Body of pancreas (tissue), 4 donors: ENCODE results near the gene RNF213. TPM values are rescaled to one million over a fixed set of nuclear protein-coding genes. Genes with fewer than 3 reads are reported as not detected.

Source experiments
- ATAC-seq: fragments of 150-250 bp; one replicate; pipeline ENCODE4 v1.9.1; 2016
- DNase-seq, 4 donors: peaks; one replicate each; pipeline ENCODE4 v3.0.0-alpha.2; 2019
- H3K27ac ChIP-seq, 4 donors: fragments of 200-600 bp; sonication (generic); 1 replicate in 3 of 4; 2 replicates in 1 of 4; pipeline versions ENCODE4 v1.5.1 to v1.6.1; 2016 to 2019; ENCODE audit warnings: mild to moderate bottlenecking in 1 of 4, mixed read lengths in 1 of 4, moderate library complexity in 1 of 4
- H3K27me3 ChIP-seq, 2 donors: fragments of 200-600 bp; sonication (generic); one replicate each; pipeline ENCODE4 v1.6.0; 2016; ENCODE audit warnings: mild to moderate bottlenecking in 1 of 2
- H3K36me3 ChIP-seq, 2 donors: fragments of 200-600 bp; sonication (generic); replicated peaks in 1 of 2; 2 replicates each; pipeline ENCODE4 v1.5.1; 2016; ENCODE audit warnings: low read depth in 2 of 2; ENCODE audit not compliant: insufficient read depth in 1 of 2
- H3K4me1 ChIP-seq: fragments of 200-600 bp; sonication (generic); one replicate; pipeline ENCODE4 v1.6.0; 2016
- H3K4me3 ChIP-seq, 2 donors: fragments of 200-600 bp; sonication (generic); 1 replicate in 1 of 2; 2 replicates in 1 of 2; pipeline ENCODE4 v1.5.1; 2016 to 2019
- H3K9me3 ChIP-seq, 3 donors: fragments of 200-600 bp; sonication (generic); 1 replicate in 2 of 3; 2 replicates in 1 of 3; pipeline ENCODE4 v1.5.1; 2016
- CTCF ChIP-seq, 7 experiments: fragments of 450-650 bp in 4 of 7; fragments of 200-600 bp in 3 of 7; sonication (generic) in 3 of 7; IDR thresholded peaks; one replicate each; pipeline ENCODE4 v1.5.1; 2016 to 2019; ENCODE audit warnings: antibody characterized with exemption in 7 of 7
- POLR2A ChIP-seq, 3 donors: fragments of 450-650 bp; IDR thresholded peaks; one replicate each; pipeline ENCODE4 v1.6.1; 2016; ENCODE audit warnings: antibody characterized with exemption in 3 of 3, mild to moderate bottlenecking in 2 of 3
- WGBS, 2 donors: methylation state at CpG; one replicate each; pipeline ENCODE4 v1.1.5; 2017; 5-methylcytosine and 5-hydroxymethylcytosine counted together
- intact Hi-C: fragments of 100-400 bp; cut with DNase I; formaldehyde crosslinking; loops from one replicate; pipeline ENCODE4 v1.15.1; 2023
- total RNA-seq, 2 donors: library from RNA; depleted of rRNA; stranded (reverse); fragments of >200 nt; gene quantifications; one replicate each; pipeline ENCODE4 v1.1.0, GENCODE V29; 2016

RNF213 gene
- total RNA-seq, 2 donors from 2014 or later: 60.7 to 69.5 TPM

- Histone ChIP-seq H3K4me3 (no peak overlapping the region), H3K4me1 (peaks cover 17% of the 10 kb centered on the region), H3K27me3 (no peaks in the 10 kb centered on the region), H3K36me3 (peaks cover 0 to 1% of the 10 kb centered on the region in 2 donors), H3K9me3 (no peaks in the 10 kb centered on the region), H3K27ac (no peak overlapping the region)
- DNase-seq (no peak), ATAC-seq (no peak)
- WGBS, 2 donors: 94 to 95% methylated on average over 11 of the region's 11 CpGs
- intact Hi-C loops: no loop called here
- TF ChIP-seq POLR2A (IDR thresholded peaks at IDR 0.05): no peak
- no peak for TF ChIP-seq CTCF (IDR thresholded peaks at IDR 0.05)
Measured at GRCh38 chr17:80223838-80224497, 36.7 kb upstream of the RNF213 start.

- Histone ChIP-seq H3K9me3 (no peaks in the 10 kb centered on the region), H3K27ac (no peak overlapping the region), H3K27me3 (no peaks in the 10 kb centered on the region), H3K4me3 (no peak overlapping the region), H3K4me1 (peaks cover 10% of the 10 kb centered on the region), H3K36me3 (peaks cover 0 to 1% of the 10 kb centered on the region in 2 donors)
- DNase-seq: no peak
- intact Hi-C loops: no loop called here
- ATAC-seq: no peak
- 75 to 88% methylated on average over 5 to 6 of the region's 6 CpGs for WGBS, 2 donors
- TF ChIP-seq POLR2A (IDR thresholded peaks at IDR 0.05) (no peak), CTCF (IDR thresholded peaks at IDR 0.05) (no peak)
Measured at GRCh38 chr17:80224683-80225082, 36.0 kb upstream of the RNF213 start.

GRCh38 chr17:80225230-80225629 is 35.4 kb upstream of the RNF213 start:
- Histone ChIP-seq H3K9me3 (no peaks in the 10 kb centered on the region), H3K27ac (no peak overlapping the region), H3K27me3 (no peaks in the 10 kb centered on the region), H3K4me3 (no peak overlapping the region), H3K4me1 (peaks cover 9% of the 10 kb centered on the region), H3K36me3 (peaks cover 0 to 1% of the 10 kb centered on the region in 2 donors)
- DNase-seq (no peak), ATAC-seq (no peak)
- WGBS, 2 donors: 82% methylated on average over 4 to 6 of the region's 6 CpGs
- TF ChIP-seq CTCF (IDR thresholded peaks at IDR 0.05) (no peak), POLR2A (IDR thresholded peaks at IDR 0.05) (no peak)
- intact Hi-C loops: no loop called here

- no peak for ATAC-seq
- no peak for DNase-seq
- TF ChIP-seq POLR2A (IDR thresholded peaks at IDR 0.05): no peak
- TF ChIP-seq CTCF (IDR thresholded peaks at IDR 0.05): no peak
- Histone ChIP-seq H3K4me1 (no peaks in the 10 kb centered on the region), H3K9me3 (no peaks in the 10 kb centered on the region), H3K36me3 (peaks cover 0 to 3% of the 10 kb centered on the region in 2 donors), H3K27ac (no peak overlapping the region), H3K27me3 (no peaks in the 10 kb centered on the region), H3K4me3 (no peak overlapping the region)
- intact Hi-C loops: no loop called here
- 94% methylated on average over 4 of the region's 4 CpGs; no CpG with 5 or more reads in 1 of the 2 donors for WGBS, 2 donors
Measured at GRCh38 chr17:80227156-80227555, 33.5 kb upstream of the RNF213 start.

- WGBS, 2 donors: 93 to 96% methylated on average over 3 to 10 of the region's 11 CpGs
Measured at GRCh38 chr17:80227666-80228065, 33.0 kb upstream of the RNF213 start.

More at GRCh38 chr17:80227666-80228065, 33.0 kb upstream of the RNF213 start:
- H3K9me3 ChIP-seq: no peaks in the 10 kb centered on the region
- H3K27me3 ChIP-seq: no peaks in the 10 kb centered on the region
- ATAC-seq: no peak
- no peaks in the 10 kb centered on the region for H3K4me1 ChIP-seq
- no peak for DNase-seq
- TF ChIP-seq CTCF (IDR thresholded peaks at IDR 0.05) (no peak), POLR2A (IDR thresholded peaks at IDR 0.05) (no peak)
- intact Hi-C loops: no loop called here
- H3K4me3 ChIP-seq: no peak overlapping the region
- H3K27ac ChIP-seq: no peak overlapping the region
- H3K36me3 ChIP-seq: peaks cover 0 to 3% of the 10 kb centered on the region in 2 donors
